ENCODE results near the gene PGP. TPM values are rescaled to one million over a fixed set of nuclear protein-coding genes. Genes with fewer than 3 reads are reported as not detected.
A peak's percentile ranks its signal among the peaks of the same experiment; 100 is the strongest.
"Not testable (repeated sequence)": the region's sequence is repeated elsewhere in the genome, so short reads cannot be mapped to it uniquely, and the experiment has no call there.

Gene PGP
- total RNA-seq, 3 donors from 2014 or later = 25.8 to 27.9 (median 27.2) TPM

GRCh38 chr16:2243031-2243528, 28.4 kb upstream of the PGP start:
- Mint-ChIP-seq H3K9me3 (no peaks in the 10 kb centered on the region), H3K4me3 (no peak overlapping the region), H3K27me3 (ENCODE audit: low read depth) (no peaks in the 10 kb centered on the region), H3K36me3 (ENCODE audit: insufficient read depth) (peaks cover 5% of the 10 kb centered on the region), H3K4me1 (ENCODE audit: low read depth) (no peaks in the 10 kb centered on the region)
- no peak for ATAC-seq
- DNase-seq = no peak

- no peaks in the 10 kb centered on the region for H3K27me3 Mint-ChIP-seq (ENCODE audit: low read depth)
- no peak for ATAC-seq
- H3K4me1 Mint-ChIP-seq (ENCODE audit: low read depth) = no peaks in the 10 kb centered on the region
- H3K9me3 Mint-ChIP-seq = no peaks in the 10 kb centered on the region
- H3K4me3 Mint-ChIP-seq = no peak overlapping the region
- no peak for DNase-seq
- peaks cover 5% of the 10 kb centered on the region for H3K36me3 Mint-ChIP-seq (ENCODE audit: insufficient read depth)
Measured at GRCh38 chr16:2242598-2242997, 28.0 kb upstream of the PGP start.

- not testable (repeated sequence) for H3K36me3 Mint-ChIP-seq (ENCODE audit: insufficient read depth); H3K9me3 Mint-ChIP-seq; H3K4me1 Mint-ChIP-seq (ENCODE audit: low read depth); H3K27me3 Mint-ChIP-seq (ENCODE audit: low read depth); H3K4me3 Mint-ChIP-seq; DNase-seq; ATAC-seq
Measured at GRCh38 chr16:2240331-2240730, 25.7 kb upstream of the PGP start.

- Mint-ChIP-seq H3K36me3 (ENCODE audit: insufficient read depth) (peaks cover 10% of the 10 kb centered on the region), H3K9me3 (no peaks in the 10 kb centered on the region)
- ATAC-seq = no peak
Measured at GRCh38 chr16:2238838-2239675, 24.4 kb upstream of the PGP start.

GRCh38 chr16:2238150-2238837, 23.7 kb upstream of the PGP start:
- Mint-ChIP-seq H3K4me3 (no peak overlapping the region), H3K36me3 (ENCODE audit: insufficient read depth) (peaks cover 13% of the 10 kb centered on the region), H3K9me3 (no peaks in the 10 kb centered on the region), H3K4me1 (ENCODE audit: low read depth) (no peaks in the 10 kb centered on the region), H3K27me3 (ENCODE audit: low read depth) (no peaks in the 10 kb centered on the region)
- ATAC-seq = no peak
- no peak for DNase-seq

More at GRCh38 chr16:2238838-2239675, 24.4 kb upstream of the PGP start:
- DNase-seq = no peak
- Mint-ChIP-seq H3K27me3 (ENCODE audit: low read depth) (no peaks in the 10 kb centered on the region), H3K4me1 (ENCODE audit: low read depth) (no peaks in the 10 kb centered on the region), H3K4me3 (no peak overlapping the region)

- ATAC-seq (no peak), DNase-seq (no peak)
- no peaks in the 10 kb centered on the region for H3K27me3 Mint-ChIP-seq (ENCODE audit: low read depth)
- no peak overlapping the region for H3K4me3 Mint-ChIP-seq
- no peaks in the 10 kb centered on the region for H3K4me1 Mint-ChIP-seq (ENCODE audit: low read depth)
- peaks cover 13% of the 10 kb centered on the region for H3K36me3 Mint-ChIP-seq (ENCODE audit: insufficient read depth)
- no peaks in the 10 kb centered on the region for H3K9me3 Mint-ChIP-seq
Measured at GRCh38 chr16:2237493-2238149, 23.0 kb upstream of the PGP start.

- ATAC-seq = no peak
Measured at GRCh38 chr16:2237102-2237482, 22.5 kb upstream of the PGP start.

GRCh38 chr16:2236337-2237101, 21.9 kb upstream of the PGP start, which contains the start of gene DNASE1L2:
DNASE1L2 (plus strand) TSS chr16:2236444; CDS start chr16:2236817, 373 bp downstream.
- ATAC-seq (peak in 1 of 2 donors; percentile 23), DNase-seq (no peak)
- no peaks in the 10 kb centered on the region for H3K9me3 Mint-ChIP-seq
- H3K27me3 Mint-ChIP-seq (ENCODE audit: low read depth) = no peaks in the 10 kb centered on the region
- peaks cover 14% of the 10 kb centered on the region for H3K36me3 Mint-ChIP-seq (ENCODE audit: insufficient read depth)
- no peaks in the 10 kb centered on the region for H3K4me1 Mint-ChIP-seq (ENCODE audit: low read depth)
- H3K4me3 Mint-ChIP-seq = no peak within 1 kb of the TSS

More at GRCh38 chr16:2237102-2237482, 22.5 kb upstream of the PGP start:
- Mint-ChIP-seq H3K27me3 (ENCODE audit: low read depth) (no peaks in the 10 kb centered on the region), H3K36me3 (ENCODE audit: insufficient read depth) (peaks cover 11% of the 10 kb centered on the region), H3K4me1 (ENCODE audit: low read depth) (no peaks in the 10 kb centered on the region), H3K9me3 (no peaks in the 10 kb centered on the region), H3K4me3 (no peak overlapping the region)
- no peak for DNase-seq

GRCh38 chr16:2235695-2236336, 21.2 kb upstream of the PGP start:
- Mint-ChIP-seq H3K4me3 (no peak overlapping the region), H3K36me3 (ENCODE audit: insufficient read depth) (peaks cover 14% of the 10 kb centered on the region), H3K9me3 (no peaks in the 10 kb centered on the region), H3K4me1 (ENCODE audit: low read depth) (no peaks in the 10 kb centered on the region), H3K27me3 (ENCODE audit: low read depth) (no peaks in the 10 kb centered on the region)
- ATAC-seq = peak; percentile 8 to 13
- no peak for DNase-seq

- Mint-ChIP-seq H3K4me3 (no peak overlapping the region), H3K27me3 (ENCODE audit: low read depth) (no peaks in the 10 kb centered on the region), H3K9me3 (no peaks in the 10 kb centered on the region), H3K36me3 (ENCODE audit: insufficient read depth) (peaks cover 14% of the 10 kb centered on the region), H3K4me1 (ENCODE audit: low read depth) (no peaks in the 10 kb centered on the region)
- no peak for DNase-seq
- no peak for ATAC-seq
Measured at GRCh38 chr16:2235234-2235651, 20.6 kb upstream of the PGP start.

GRCh38 chr16:2234813-2235170, 20.2 kb upstream of the PGP start:
- H3K4me1 Mint-ChIP-seq (ENCODE audit: low read depth) = no peaks in the 10 kb centered on the region
- DNase-seq (no peak), ATAC-seq (no peak)
- no peaks in the 10 kb centered on the region for H3K9me3 Mint-ChIP-seq
- H3K4me3 Mint-ChIP-seq = no peak overlapping the region
- H3K27me3 Mint-ChIP-seq (ENCODE audit: low read depth) = no peaks in the 10 kb centered on the region
- H3K36me3 Mint-ChIP-seq (ENCODE audit: insufficient read depth) = peaks cover 19% of the 10 kb centered on the region

GRCh38 chr16:2233872-2234812, 19.5 kb upstream of the PGP start:
- H3K36me3 Mint-ChIP-seq (ENCODE audit: insufficient read depth) = peaks cover 23% of the 10 kb centered on the region
- DNase-seq (no peak), ATAC-seq (no peak)
- no peaks in the 10 kb centered on the region for H3K27me3 Mint-ChIP-seq (ENCODE audit: low read depth)
- no peaks in the 10 kb centered on the region for H3K9me3 Mint-ChIP-seq
- no peak overlapping the region for H3K4me3 Mint-ChIP-seq
- H3K4me1 Mint-ChIP-seq (ENCODE audit: low read depth) = no peaks in the 10 kb centered on the region

Measured in activated T-cell treated with anti-CD3 and anti-CD28 coated beads, Interleukin-2, amount 50 U/mL, for 4 hours (primary cell).